ENCODE data around the gene C2CD2. TPM values are rescaled to one million over a fixed set of nuclear protein-coding genes. Genes with fewer than 3 reads are reported as not detected.

The C2CD2 gene
- total RNA-seq, 2 experiments from 2014 or later = 3.9 to 4.0 TPM

DNA sequence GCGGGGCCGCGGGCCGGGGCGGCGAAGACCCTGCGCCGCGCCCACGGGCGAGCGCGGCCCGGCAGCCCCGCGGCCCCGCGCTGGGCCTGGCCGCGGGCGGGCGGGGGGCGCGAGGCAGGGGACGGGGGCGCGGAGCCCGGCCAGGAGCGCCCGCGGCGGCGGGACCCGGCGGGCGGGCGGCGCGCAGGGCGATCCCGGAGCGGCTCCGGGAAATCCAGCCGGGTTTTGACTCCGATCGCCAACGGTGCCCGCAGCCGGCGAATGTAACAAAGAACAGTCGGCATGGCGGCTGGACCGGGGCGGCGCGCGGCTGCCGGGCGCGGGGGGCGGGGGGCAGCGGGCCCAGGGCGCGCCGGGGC is 75.0 kb downstream of the C2CD2 start:
- ChIA-PET POLR2A (interaction anchor here (0.5 to 1.6 kb wide), 4 partner anchors 20 to 131 kb away, joined by 3 to 5 read pairs (median 4); partner anchors contain the start of gene ZBTB21), CTCF (interaction anchor here (1.1 to 1.7 kb wide), 4 partner anchors 124 to 229 kb away, joined by 3 to 5 read pairs (median 4); partner anchors contain the start of gene ZBTB21)

DNA sequence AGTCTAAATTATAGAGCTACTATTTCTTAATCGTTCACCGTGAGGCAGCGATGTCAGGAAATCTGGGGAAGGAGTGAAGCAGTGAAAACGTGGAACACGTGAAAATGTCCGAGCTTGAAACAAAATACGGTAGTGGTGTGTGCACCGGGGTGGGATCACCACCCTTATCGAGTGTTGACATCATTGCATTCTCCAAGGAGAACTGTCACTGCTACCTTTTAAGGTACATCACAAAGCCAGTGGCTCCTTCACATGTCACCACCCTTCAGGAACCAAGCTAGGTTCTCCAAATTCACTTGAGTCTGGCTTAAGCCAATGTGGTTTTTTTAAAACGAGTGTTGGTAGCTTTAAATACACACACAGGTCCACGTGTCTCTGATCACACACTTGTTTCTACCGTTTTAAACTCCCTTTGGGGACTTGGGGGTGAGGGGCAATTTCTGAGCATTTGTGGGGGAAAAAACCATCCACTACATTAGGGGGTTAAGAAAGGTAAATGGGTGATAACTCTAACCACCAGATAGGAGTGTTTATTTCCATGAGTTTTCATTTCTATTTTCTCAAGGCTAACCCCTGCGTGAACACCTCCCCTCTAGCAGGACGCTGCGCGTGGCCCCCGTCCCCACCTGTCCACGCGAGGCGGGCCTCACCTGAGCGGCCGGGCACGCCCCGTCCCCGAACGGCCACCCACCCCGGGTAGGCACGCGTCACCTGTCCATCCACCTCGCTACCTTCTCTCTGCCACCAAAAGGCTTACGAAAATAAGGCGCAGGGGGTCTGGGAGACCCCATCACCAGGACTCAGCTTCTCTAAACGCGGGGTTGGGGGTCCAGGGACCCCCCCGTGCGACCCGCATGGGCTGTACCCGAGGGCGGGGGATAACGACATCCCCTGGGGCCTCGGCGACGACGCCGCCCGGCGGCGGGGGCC is 75.7 kb downstream of the C2CD2 start:
- ChIA-PET POLR2A (interaction anchor here (0.6 to 1.4 kb wide), 2 partner anchors 44 to 45 kb away, joined by 3 read pairs; no protein-coding TSS in a partner anchor), CTCF (interaction anchor here (0.5 to 2.3 kb wide), 6 partner anchors 9 to 239 kb away, joined by 3 to 6 read pairs (median 4); partner anchors contain the start of gene ZBTB21)

DNA sequence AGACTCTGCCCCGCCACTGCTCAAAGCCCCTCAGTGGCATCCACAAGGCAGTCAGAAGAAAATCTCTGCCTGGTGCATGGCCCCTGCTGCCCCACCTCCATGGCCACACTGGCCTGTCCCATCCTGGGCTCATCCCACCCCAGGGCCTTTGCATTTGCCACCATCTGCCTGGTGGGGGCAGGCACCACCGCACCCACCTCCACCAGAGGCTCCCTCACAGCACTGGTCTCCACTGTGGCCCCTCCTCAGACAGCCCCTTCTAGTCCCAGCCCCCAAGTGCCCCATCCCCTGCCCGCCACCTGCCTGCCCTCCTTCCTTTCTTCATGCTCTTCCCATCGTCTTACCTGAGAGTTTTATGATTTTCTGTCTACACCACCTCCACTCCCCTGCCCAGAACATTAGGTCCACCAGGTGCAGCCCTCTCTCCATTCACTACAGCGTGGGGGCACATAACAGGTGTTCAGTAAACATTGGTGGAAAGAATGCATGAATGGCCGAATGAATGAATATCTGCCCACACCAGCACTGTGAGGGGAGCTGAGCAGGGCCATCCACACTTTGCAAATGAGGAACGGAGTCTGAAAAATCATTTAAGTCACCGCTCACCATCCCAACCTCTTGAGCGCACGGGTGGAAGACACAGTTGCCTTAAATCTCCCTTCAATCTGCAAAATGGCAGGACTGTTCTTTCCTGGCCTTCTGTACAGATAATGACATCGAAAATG is 76.7 kb downstream of the C2CD2 start:
- POLR2A ChIA-PET = interaction anchor here (0.6 kb wide), 1 partner anchor 45 kb away, joined by 3 read pairs; no protein-coding TSS in a partner anchor
- CTCF ChIA-PET = interaction anchor here (0.5 to 2.3 kb wide), 2 partner anchors 8 to 240 kb away, joined by 3 to 6 read pairs; no protein-coding TSS in a partner anchor

DNA sequence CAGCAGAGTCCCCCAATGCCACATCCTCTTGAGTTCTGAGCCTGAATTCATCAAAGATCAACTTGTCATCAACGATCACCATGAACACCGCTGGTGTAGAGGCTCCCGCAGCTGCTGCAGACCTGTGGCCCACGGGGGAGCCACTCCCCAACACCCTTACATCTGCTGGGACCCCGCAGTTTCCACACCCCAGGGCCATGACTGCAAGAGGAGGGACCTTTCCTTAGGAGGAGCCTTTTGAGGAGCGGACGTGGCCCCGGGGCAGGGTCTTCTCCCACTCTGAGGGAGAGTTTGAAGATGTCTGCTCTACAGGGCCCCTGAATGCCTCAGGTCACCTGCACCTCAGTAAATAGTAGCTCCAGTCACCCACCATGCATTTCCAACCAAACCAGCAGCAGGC is 77.4 kb downstream of the C2CD2 start:
- ChIA-PET CTCF (interaction anchor here (2.3 kb wide), 1 partner anchor 241 kb away, joined by 6 read pairs; no protein-coding TSS in a partner anchor), POLR2A (no interaction called here)

DNA sequence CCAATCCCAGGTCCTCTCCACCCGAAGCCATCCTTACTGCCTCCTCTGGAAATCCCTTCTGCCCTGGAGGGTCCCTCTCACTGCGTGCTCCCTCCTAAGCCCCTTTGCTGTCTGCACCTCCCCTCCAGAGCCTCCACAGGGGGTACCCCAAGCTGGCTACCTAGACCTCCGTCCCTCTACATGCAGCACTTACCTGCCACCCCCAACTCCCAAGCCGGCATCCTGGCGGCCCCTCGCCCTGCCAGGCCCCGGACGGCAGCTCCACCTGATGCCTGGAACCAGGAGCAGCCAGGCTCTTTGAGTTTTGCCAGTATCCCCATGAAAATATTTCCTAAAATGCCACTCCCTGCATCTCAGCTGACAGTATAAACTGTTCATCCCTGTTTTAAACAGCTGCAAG is 78.7 kb downstream of the C2CD2 start:
- POLR2A ChIA-PET = no interaction called here

DNA sequence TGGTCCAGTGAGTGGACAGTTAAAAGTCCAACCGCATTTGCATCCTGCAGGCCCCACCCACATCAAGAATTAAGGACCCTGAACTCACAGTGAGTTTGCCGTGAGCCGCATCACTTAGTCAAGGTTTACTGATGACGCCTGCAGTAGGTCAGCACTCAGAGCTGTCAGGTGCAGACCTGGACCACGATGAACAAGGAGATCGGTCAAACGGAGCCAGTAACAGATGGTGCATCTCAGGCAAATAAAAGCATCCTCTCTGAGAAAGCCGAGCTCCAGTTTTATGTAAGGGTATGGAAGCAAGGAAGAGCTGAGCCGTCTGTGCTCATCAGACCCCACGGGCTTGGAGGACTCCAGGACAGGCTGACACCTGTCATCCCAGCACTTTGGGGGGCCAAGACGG is 79.2 kb downstream of the C2CD2 start:
- CTCF ChIA-PET = interaction anchor here (0.9 kb wide), 1 partner anchor 57 kb away, joined by 3 read pairs; no protein-coding TSS in a partner anchor
- POLR2A ChIA-PET = no interaction called here

More for the DNA sequence above, 78.7 kb downstream of the C2CD2 start:
- CTCF ChIA-PET = interaction anchor here (0.9 to 1.0 kb wide), 2 partner anchors 57 to 233 kb away, joined by 3 read pairs; no protein-coding TSS in a partner anchor

DNA sequence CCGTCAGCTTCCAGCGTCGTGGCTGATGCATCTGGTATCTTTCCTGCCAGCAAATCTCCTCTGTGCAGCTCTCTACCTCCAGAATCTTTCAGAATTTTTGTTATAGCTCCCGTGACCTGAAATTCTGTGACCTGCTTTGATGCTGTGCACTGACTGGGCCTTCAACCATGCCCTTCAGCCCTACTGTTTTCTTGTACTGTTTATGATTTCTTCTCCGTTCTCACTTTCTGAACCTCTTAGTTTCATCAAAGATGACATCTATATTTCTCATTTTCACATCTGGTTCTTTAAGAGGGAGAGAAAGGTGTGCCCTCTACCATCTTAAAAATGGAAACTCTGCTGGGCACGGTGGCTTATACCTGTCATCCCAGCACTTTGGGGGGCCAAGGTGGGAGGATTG is 80.4 kb downstream of the C2CD2 start:
- CTCF ChIA-PET = no interaction called here
- POLR2A ChIA-PET = interaction anchor here (0.5 kb wide), 1 partner anchor 135 kb away, joined by 4 read pairs; no protein-coding TSS in a partner anchor

DNA sequence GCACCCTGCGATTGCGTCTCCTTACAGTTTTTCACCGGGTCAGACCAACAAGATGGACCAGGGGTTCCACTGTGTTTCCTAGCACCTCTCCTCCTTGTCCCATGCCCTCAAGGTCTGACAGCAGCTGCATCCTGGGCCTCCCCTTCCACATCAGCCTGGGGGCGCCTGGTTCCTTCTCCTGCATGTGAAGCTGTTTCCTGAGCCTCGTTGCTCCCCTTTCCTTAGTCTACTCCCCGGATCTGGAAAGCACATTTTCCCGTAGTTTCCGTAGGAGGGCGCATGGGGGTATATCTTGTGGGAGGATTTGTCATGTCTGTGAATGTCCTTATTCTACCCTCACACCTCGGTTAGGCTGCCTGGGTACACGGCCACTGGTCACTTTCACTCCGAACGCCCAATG is 80.8 kb downstream of the C2CD2 start:
- ChIA-PET POLR2A (interaction anchor here (0.6 kb wide), 1 partner anchor 37 kb away, joined by 3 read pairs; no protein-coding TSS in a partner anchor), CTCF (no interaction called here)

DNA sequence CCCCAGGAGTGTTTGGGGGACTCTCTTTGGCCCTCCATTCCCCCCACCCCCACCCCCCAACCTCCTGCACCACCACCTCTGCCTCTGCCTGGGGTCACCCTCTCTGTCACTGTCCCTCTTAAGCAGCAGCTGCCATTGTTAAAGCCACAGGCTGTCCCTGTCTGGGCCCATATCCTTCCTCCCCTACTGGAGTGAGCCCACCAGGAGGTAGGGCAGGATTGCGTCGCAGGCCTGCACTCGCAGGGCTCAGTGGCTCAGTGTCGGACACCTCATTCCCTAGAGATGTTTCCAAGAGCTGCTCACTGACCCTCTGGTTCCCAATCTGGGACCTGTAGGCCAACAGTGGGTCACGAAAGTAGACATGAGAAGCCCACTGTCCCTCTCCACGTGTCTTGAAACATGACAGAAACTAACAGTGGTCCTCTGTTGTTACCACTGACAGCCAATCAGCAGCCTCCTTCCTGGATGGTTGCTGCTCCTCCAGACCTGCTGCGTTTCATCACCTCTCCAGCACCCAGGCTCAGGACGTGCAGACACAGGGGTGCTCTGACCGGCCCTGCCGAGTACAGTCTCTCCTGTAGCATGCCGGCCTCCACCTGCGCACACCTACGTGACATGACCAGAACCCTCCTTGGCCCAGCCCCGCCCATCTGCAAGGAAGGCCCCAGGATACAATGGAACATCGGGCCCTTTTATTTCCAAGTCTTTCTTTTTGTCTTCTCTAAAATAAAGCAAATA is 82.4 kb downstream of the C2CD2 start:
- CTCF ChIA-PET = no interaction called here
- POLR2A ChIA-PET = no interaction called here

DNA sequence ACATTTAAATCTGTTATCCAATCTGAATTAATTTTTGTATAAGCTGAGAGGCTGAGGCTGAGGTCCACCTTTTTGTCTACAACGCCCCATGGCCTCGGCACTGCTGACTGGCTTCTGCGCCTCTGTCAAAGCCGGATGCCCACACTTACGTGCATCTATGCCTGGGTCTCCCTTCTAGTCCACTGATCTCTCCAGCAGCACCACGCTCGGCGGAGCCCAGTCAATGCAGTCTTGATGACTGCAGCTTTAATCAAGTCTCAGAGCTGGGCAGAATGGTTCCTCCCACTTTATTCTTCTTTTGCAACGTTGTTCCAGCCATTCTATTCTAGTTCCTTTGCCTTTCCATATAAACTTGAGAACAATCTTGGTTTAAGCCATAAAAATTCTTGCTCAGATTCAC is 84.0 kb downstream of the C2CD2 start:
- ChIA-PET POLR2A (no interaction called here), CTCF (interaction anchor here (0.7 kb wide), 1 partner anchor 8 kb away, joined by 3 read pairs; no protein-coding TSS in a partner anchor)

DNA sequence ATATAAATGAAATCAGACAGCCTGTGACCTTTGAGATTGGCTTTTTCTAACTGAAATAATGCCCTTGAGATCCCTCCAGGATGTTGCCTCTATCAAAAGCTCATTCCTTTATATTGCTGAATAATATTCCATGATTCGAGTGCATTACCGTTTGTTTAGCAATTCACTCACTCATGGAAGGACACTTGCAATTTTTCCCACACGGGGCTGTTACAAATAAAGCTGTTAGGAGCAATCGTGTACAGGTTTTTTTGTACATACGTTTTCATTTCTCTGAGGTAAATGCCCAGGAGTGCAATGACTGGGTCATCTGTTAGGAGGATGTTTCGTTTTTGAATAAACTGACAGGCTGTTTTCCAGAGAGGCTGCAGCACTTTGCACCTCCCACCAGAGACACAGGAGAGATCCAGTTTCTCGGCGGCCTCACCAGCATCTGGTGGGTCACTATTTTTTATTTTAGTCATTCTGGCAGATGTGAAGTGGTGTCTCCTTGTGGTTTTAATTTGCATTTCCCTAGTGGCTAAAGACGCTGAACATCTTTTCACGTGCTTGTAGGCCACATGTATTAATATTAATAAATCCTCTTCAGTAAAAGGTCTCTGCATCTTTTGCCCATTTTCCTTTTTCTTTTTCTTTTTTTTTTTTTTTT is 85.6 kb downstream of the C2CD2 start:
- ChIA-PET POLR2A (no interaction called here), CTCF (no interaction called here)

DNA sequence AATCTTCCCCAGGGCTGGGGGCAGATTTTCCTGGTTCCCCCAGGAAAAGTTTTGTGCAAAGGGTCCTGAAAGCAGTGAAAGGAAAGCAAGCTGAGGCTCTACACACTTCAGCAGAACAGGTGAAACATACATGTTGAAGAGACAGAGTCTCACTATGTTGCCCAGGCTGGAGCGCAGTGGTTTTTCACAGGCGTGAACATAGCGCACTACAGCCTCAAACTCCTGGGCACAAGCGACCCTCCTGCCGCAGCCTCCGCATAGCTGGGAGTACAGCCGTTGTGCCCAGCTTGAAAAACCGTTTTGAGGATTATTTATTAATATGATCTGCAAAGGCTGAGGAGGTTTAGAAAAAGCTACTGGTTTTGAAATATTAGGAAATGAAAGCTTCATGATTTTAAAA is 86.5 kb downstream of the C2CD2 start:
- ChIA-PET POLR2A (no interaction called here), CTCF (no interaction called here)

DNA sequence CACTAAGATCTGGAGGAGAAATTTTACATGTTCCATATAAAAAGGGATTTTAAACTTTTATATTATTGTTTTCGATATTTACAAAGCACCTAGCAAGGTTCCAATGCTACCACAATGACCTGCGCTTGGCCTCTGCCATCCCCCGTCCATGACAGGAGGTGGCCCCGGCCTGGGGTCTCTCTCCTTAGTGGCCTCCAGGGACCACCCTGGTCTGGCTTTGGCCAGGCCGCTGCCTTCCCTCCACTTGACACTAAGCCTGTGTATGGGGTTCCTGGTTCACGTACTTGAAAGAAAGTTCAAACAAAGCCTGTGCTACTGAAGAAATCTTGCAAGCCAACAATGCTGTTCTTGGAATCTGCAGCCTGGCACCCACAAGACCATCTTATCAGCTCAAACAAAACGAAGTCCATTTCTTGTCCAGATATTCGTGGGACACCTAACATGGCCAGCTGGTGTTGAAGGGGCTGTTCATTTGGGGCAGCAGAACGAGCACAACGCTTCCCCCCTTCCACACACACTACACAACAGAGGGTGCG is 87.5 kb downstream of the C2CD2 start:
- ChIA-PET CTCF (interaction anchor here (0.6 to 0.7 kb wide), 2 partner anchors 250 to 279 kb away, joined by 3 read pairs; no protein-coding TSS in a partner anchor), POLR2A (no interaction called here)

DNA sequence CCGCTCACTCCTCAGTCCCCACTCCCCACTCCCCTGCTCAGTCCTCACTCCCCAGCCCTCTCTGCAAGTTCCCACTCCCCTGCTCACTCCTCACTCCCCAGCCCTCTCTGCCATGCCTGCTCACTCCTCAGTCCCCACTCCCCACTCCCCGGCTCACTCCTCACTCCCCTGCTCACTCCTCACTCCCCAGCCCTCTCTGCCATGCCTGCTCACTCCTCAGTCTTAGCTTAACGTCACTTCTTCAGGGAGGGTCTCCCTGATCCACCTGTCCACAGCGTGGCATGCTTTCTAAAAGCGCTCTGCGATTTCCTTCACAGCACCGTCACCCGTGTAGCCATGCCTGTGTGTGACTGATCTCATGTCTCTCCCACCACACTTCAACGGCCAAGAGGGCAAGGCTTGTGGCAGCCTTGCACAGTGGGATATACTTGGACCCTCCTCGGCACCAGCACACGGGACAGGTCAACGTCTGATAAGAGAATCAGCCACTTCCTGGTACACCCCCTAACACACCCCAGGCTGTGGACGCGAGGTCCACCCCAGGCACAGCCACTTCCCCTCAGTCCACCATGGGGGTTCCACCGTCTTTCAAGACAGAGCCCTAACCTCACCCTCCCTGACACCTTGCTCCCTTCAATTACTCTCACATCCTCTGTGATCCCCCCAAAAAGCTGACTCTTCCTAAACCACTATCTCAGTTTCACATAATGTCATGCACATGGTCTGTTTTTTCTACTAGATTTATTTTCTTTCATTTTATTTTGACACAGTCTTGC is 88.6 kb downstream of the C2CD2 start:
- ChIA-PET CTCF (interaction anchor here (0.7 kb wide), 1 partner anchor 280 kb away, joined by 3 read pairs; no protein-coding TSS in a partner anchor), POLR2A (interaction anchor here (0.6 kb wide), 2 partner anchors 16 to 63 kb away, joined by 3 to 4 read pairs; no protein-coding TSS in a partner anchor)

DNA sequence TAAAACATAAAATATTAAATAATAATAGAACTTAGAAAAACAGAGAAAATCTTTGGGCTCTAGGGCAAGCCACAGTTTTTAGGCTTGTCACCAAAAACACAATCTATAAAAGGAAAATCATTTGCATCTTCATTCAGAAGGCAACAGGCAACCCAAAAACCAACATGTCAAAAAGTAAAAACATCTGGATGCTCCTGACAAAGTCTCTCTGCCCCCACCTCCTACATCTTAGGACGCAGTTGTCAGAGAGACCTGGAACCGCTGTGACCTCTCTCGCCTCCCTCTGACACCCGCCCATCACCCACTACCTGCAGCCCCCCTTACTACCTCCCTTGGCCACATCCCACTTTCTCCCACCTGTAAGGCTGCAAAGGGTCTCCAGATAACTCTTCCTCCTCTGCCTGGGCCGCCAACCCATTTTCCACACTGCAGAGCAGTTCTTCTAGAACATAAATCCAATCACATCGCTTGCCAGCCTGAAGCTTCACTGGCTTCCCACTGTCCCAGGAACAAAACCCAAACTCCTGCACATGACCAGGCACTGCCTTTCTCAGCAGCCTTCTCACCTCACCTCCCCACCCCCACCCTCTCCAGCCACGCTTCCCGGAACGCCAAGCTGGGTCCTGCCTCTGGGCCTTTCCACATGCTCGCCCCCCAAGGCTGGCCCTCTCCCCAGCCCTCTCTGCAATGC is 89.4 kb downstream of the C2CD2 start:
- ChIA-PET POLR2A (interaction anchor here (0.6 kb wide), 1 partner anchor 64 kb away, joined by 3 read pairs; no protein-coding TSS in a partner anchor), CTCF (no interaction called here)

DNA sequence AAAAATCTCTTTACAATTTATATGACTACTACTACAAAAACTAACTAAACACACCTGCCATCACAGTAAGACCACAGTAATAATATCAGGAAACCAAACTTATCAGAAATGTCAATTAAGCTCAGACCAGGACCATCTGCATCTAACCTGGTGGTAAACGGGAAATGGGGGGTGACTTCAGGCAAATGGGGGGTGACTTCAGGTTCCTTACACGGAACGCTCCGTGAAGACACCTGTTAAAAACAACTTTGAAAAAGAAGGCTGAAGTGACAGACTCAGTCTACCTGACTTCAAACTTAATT is 90.4 kb downstream of the C2CD2 start:
- ChIA-PET POLR2A (no interaction called here), CTCF (no interaction called here)

DNA sequence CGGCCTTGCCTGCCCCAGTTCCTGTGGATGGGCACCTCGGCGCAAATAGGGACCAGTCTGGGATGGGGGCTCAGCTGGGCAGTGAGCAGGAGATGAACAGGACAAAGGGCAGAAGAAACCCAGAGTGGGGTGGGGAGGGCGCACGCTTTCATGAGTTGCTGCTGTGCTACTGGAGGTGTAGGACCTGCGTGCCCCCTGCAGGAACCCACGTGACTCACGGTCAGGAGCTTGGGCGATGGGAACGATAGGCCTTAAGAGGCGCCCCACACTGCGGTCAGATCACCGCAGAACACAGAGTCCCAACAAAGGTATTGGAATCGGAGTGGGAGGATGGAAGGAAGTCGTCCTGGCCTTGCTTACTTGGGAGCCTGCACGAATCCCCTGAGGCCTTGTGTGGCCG is 91.8 kb downstream of the C2CD2 start:
- CTCF ChIA-PET = no interaction called here
- POLR2A ChIA-PET = no interaction called here
